Hepatic stellate cell (primary cell): ENCODE data around the gene DENND2A.
"Not testable (repeated sequence)": the region's sequence is repeated elsewhere in the genome, so short reads cannot be mapped to it uniquely, and the experiment has no call there.

Experiments used
- DNase-seq: peaks from one replicate; pipeline ENCODE4 v3.0.0; 2011; ENCODE audit warnings: low spot score

The DENND2A gene

GRCh38 chr7:140506788-140507464 is 133.7 kb downstream of the DENND2A start:
- DNase-seq = peak; percentile 84

GRCh38 chr7:140501966-140502365 is 138.6 kb downstream of the DENND2A start:
- no peak for DNase-seq

GRCh38 chr7:140497807-140498206 is 142.8 kb downstream of the DENND2A start:
- not testable (repeated sequence) for DNase-seq

- no peak for DNase-seq
Measured at GRCh38 chr7:140497241-140497769, 143.3 kb downstream of the DENND2A start.

GRCh38 chr7:140495514-140496097 is 145.0 kb downstream of the DENND2A start:
- no peak for DNase-seq

GRCh38 chr7:140494867-140495266 is 145.7 kb downstream of the DENND2A start:
- no peak for DNase-seq

- DNase-seq = no peak
Measured at GRCh38 chr7:140489026-140489359, 151.6 kb downstream of the DENND2A start.

GRCh38 chr7:140485500-140486265 is 154.9 kb downstream of the DENND2A start:
- no peak for DNase-seq

- no peak for DNase-seq
Measured at GRCh38 chr7:140484951-140485499, 155.6 kb downstream of the DENND2A start.

- no peak for DNase-seq
Measured at GRCh38 chr7:140484479-140484878, 156.1 kb downstream of the DENND2A start.

GRCh38 chr7:140479739-140480084 is 160.9 kb downstream of the DENND2A start:
- no peak for DNase-seq

GRCh38 chr7:140479062-140479738 is 161.4 kb downstream of the DENND2A start, which contains the start of gene MKRN1:
MKRN1 (minus strand) TSS chr7:140479505; CDS start chr7:140479344, 161 bp downstream.
- peak; percentile 95 for DNase-seq

GRCh38 chr7:140478246-140479061 is 162.2 kb downstream of the DENND2A start:
- DNase-seq = peak; percentile 46

GRCh38 chr7:140476698-140477261 is 163.8 kb downstream of the DENND2A start:
- DNase-seq = no peak

GRCh38 chr7:140475747-140476333 is 164.8 kb downstream of the DENND2A start:
- DNase-seq = peak; percentile 51
